Measurements from ENCODE around the gene TRAPPC6A. TPM values are rescaled to one million over a fixed set of nuclear protein-coding genes. Genes with fewer than 3 reads are reported as not detected.

The TRAPPC6A gene
- total RNA-seq, 1 experiment from 2014 or later: 59.9 TPM

GRCh38 chr19:45150180-45150579 lies 27.9 kb downstream of the TRAPPC6A start:
- Histone ChIP-seq H4K20me1 (ENCODE audit: control insufficient read depth, insufficient read depth, insufficient read length) (no peaks in the 10 kb centered on the region), H3K23ac (ENCODE audit: insufficient read length, low read depth, low read length) (no peak overlapping the region), H2BK15ac (ENCODE audit: low read depth, low read length) (no peak overlapping the region), H3K79me2 (ENCODE audit: insufficient read depth, low read length) (no peaks in the 10 kb centered on the region), H3K14ac (ENCODE audit: insufficient read depth, low read length) (no peak overlapping the region), H3K4ac (ENCODE audit: low read depth, low read length) (no peak overlapping the region), H3T11ph (ENCODE audit: low read length) (no peak overlapping the region), H3K4me2 (ENCODE audit: insufficient read depth, insufficient read length, low read length) (no peak overlapping the region), H4K91ac (ENCODE audit: insufficient read length, low read depth, low read length) (no peak overlapping the region), H2BK5ac (ENCODE audit: insufficient read length, low read length) (no peak overlapping the region), H3K27me3 (ENCODE audit: insufficient read depth, low read length) (peaks cover 7% of the 10 kb centered on the region; the same call in 1 of the 2 replicates), H3K79me1 (ENCODE audit: insufficient read depth, low read depth, low read length, poor library complexity, severe bottlenecking) (no peaks in the 10 kb centered on the region), H3K27ac (ENCODE audit: insufficient read length, low read depth, low read length) (no peak overlapping the region), H4K5ac (ENCODE audit: insufficient read length, low read depth, low read length) (no peak overlapping the region), H3K56ac (ENCODE audit: insufficient read length, low read depth, low read length) (no peak overlapping the region), H2BK20ac (ENCODE audit: low read depth, low read length, poor library complexity, severe bottlenecking) (no peak overlapping the region), H2BK12ac (ENCODE audit: insufficient read length, low read depth, low read length) (no peak overlapping the region), H4K8ac (replicated peaks; ENCODE audit: insufficient read length, low read depth, low read length) (no peak overlapping the region), H3K4me1 (ENCODE audit: insufficient read depth, low read length) (no peaks in the 10 kb centered on the region), H2BK120ac (ENCODE audit: low read depth, low read length, poor library complexity, severe bottlenecking) (no peak overlapping the region), H2AFZ (ENCODE audit: low read length) (no peak overlapping the region), H3K18ac (ENCODE audit: insufficient read length, low read depth, low read length) (no peak overlapping the region), H3K9me3 (ENCODE audit: control insufficient read depth, low read depth, low read length) (no peaks in the 10 kb centered on the region), H3K23me2 (ENCODE audit: insufficient read length, low read depth, low read length, poor library complexity, severe bottlenecking) (no peaks in the 10 kb centered on the region), H3K9ac (ENCODE audit: extremely low read depth, insufficient read length, low read length) (no peak overlapping the region), H2AK5ac (ENCODE audit: insufficient read length, low read length) (no peak overlapping the region)
- H3K27me3 Mint-ChIP-seq (ENCODE audit: low read depth): peaks cover 39% of the 10 kb centered on the region
- no peak for DNase-seq
- peak overlapping the region in 1 of 3 experiments; percentile 90; a peak in 1 of 7 replicates for H3K27ac Mint-ChIP-seq
- WGBS (ENCODE audit: extremely low coverage, insufficient read length, low lambda C conversion rate): no CpG with 5 or more reads among the region's 4 CpGs
- no peaks in the 10 kb centered on the region; a peak in 1 of 5 replicates for H3K9me3 Mint-ChIP-seq
- no peak for TF ChIP-seq CTCF (conservative IDR thresholded peaks at IDR 0.05)
- H3K36me3 Mint-ChIP-seq (ENCODE audit: insufficient read depth in 1 of 3, low read depth in 3 of 3): peaks cover 0 to 6% (median 0%) of the 10 kb centered on the region in 3 experiments; a peak in 3 of 7 replicates
- peaks cover 8 to 14% of the 10 kb centered on the region in 2 experiments for H3K4me1 Mint-ChIP-seq
- H3K4me3 Mint-ChIP-seq: no peak overlapping the region

Measured in H9 (cell line).